Neural cell (in vitro differentiated cells): ENCODE results near the gene SPRR2E. TPM values are rescaled to one million over a fixed set of nuclear protein-coding genes. Genes with fewer than 3 reads are reported as not detected.

Experiments
- H2AFZ ChIP-seq: fragments of 200-600, 300-800 bp; sonication (generic), shearing (Covaris generic); 2 replicates; pipeline ENCODE4 v1.6.0; 2014; ENCODE audit warnings: low read depth, mild to moderate bottlenecking, antibody characterized with exemption, low read length, moderate library complexity
- H3F3A ChIP-seq: fragments of 200-600 bp; shearing (Covaris generic); 2 replicates; pipeline ENCODE4 v1.6.1; 2016; ENCODE audit warnings: mild to moderate bottlenecking, moderate library complexity, mixed read lengths, antibody characterized with exemption, low read length; ENCODE audit not compliant: insufficient read depth, poor library complexity, severe bottlenecking
- H3K27ac ChIP-seq: fragments of 200-600, 300-800 bp; sonication (generic), shearing (Covaris generic); 2 replicates; pipeline ENCODE4 v1.5.1; 2014; ENCODE audit warnings: mild to moderate bottlenecking, low read length, moderate library complexity
- H3K27me3 ChIP-seq: fragments of 300-800, 200-600 bp; sonication (generic), shearing (Covaris generic); 2 replicates; pipeline ENCODE4 v1.6.0; 2014; ENCODE audit warnings: mild to moderate bottlenecking, low read depth, low read length, moderate library complexity; ENCODE audit not compliant: insufficient read depth
- H3K36me3 ChIP-seq: fragments of 300-800, 200-600 bp; sonication (generic), shearing (Covaris generic); 2 replicates; pipeline ENCODE4 v1.5.1; 2014; ENCODE audit warnings: mild to moderate bottlenecking, antibody characterized with exemption, low read length, moderate library complexity; ENCODE audit not compliant: insufficient read depth
- H3K4me2 ChIP-seq: fragments of 300-800, 200-600 bp; sonication (generic), shearing (Covaris generic); 2 replicates; pipeline ENCODE4 v1.6.0; 2014; ENCODE audit warnings: mild to moderate bottlenecking, low read length
- H3K4me3 ChIP-seq: fragments of 300-800, 200-600 bp; sonication (generic), shearing (Covaris generic); 2 replicates; pipeline ENCODE4 v1.5.1; 2014; ENCODE audit warnings: mild to moderate bottlenecking, low read length, moderate library complexity
- H3K79me2 ChIP-seq: fragments of 200-600 bp; shearing (Covaris generic); replicated peaks from 2 replicates; pipeline ENCODE4 v1.6.0; 2014; ENCODE audit warnings: mild to moderate bottlenecking, low read length, moderate library complexity; ENCODE audit not compliant: insufficient read depth
- H3K9ac ChIP-seq: fragments of 300-800, 200-600 bp; sonication (generic), shearing (Covaris generic); 2 replicates; pipeline ENCODE4 v1.6.1; 2016; ENCODE audit warnings: mild to moderate bottlenecking, low read length, mixed read lengths
- H3K9me2 ChIP-seq: fragments of 200-600 bp; shearing (Covaris generic); 2 replicates; pipeline ENCODE4 v1.6.1; 2016; ENCODE audit warnings: mild to moderate bottlenecking, low read length, mixed read lengths; ENCODE audit not compliant: insufficient read depth
- H3K9me3 ChIP-seq: fragments of 200-600, 300-800 bp; sonication (generic), shearing (Covaris generic); 2 replicates; pipeline ENCODE4 v1.6.1; 2016; ENCODE audit warnings: mild to moderate bottlenecking, mixed run types, low read length, moderate library complexity, mixed read lengths
- H4K20me1 ChIP-seq: fragments of 200-600 bp; shearing (Covaris generic); 2 replicates; pipeline ENCODE4 v1.6.1; 2016; ENCODE audit warnings: mild to moderate bottlenecking, mixed run types; ENCODE audit not compliant: insufficient read depth
- CTCF ChIP-seq: fragments of 450-650 bp; IDR thresholded peaks from 2 replicates; pipeline ENCODE4 v1.5.1; 2014; ENCODE audit warnings: antibody characterized with exemption, mild to moderate bottlenecking, moderate library complexity; ENCODE audit not compliant: poor library complexity, severe bottlenecking
- EP300 ChIP-seq: fragments of 450-650 bp; conservative IDR thresholded peaks from 2 replicates; pipeline ENCODE4 v1.6.1; 2014; ENCODE audit warnings: antibody characterized with exemption, mild to moderate bottlenecking, moderate library complexity; ENCODE audit not compliant: poor library complexity, severe bottlenecking
- EZH2 ChIP-seq: fragments of 200-600, 300-800 bp; shearing (Covaris generic), sonication (generic); IDR thresholded peaks from 2 replicates; pipeline ENCODE4 v1.6.1; 2014; ENCODE audit warnings: antibody characterized with exemption, low read length, borderline replicate concordance, mild to moderate bottlenecking; ENCODE audit not compliant: insufficient read depth, poor library complexity, severe bottlenecking
- MXI1 ChIP-seq: fragments of 450-650 bp; conservative IDR thresholded peaks from 2 replicates; pipeline ENCODE4 v1.6.1; 2014; ENCODE audit warnings: antibody characterized with exemption, mild to moderate bottlenecking; ENCODE audit not compliant: poor library complexity, severe bottlenecking
- POLR2AphosphoS5 ChIP-seq: IDR thresholded peaks from 2 replicates; pipeline ENCODE4 v1.6.1; 2012
- RAD21 ChIP-seq: fragments of 450-650 bp; conservative IDR thresholded peaks from 2 replicates; pipeline ENCODE4 v1.6.1; 2014; ENCODE audit warnings: antibody characterized with exemption, mild to moderate bottlenecking, moderate library complexity
- REST ChIP-seq: IDR thresholded peaks from 2 replicates; pipeline ENCODE4 v1.6.1; 2012; ENCODE audit warnings: borderline replicate concordance
- SMC3 ChIP-seq: fragments of 450-650 bp; conservative IDR thresholded peaks from 2 replicates; pipeline ENCODE4 v1.6.1; 2014; ENCODE audit warnings: antibody characterized with exemption, mild to moderate bottlenecking, moderate library complexity; ENCODE audit not compliant: poor library complexity
- TAF1 ChIP-seq: IDR thresholded peaks from 2 replicates; pipeline ENCODE4 v1.6.1; 2012; ENCODE audit warnings: low read depth
- polyA plus RNA-seq: library from polyadenylated mRNA; depleted of rRNA; stranded (reverse); fragments of >200 nt; gene quantifications from 2 replicates; pipeline ENCODE4 v1.2.3, GENCODE V29; 2014

The SPRR2E gene
- polyA plus RNA-seq, 1 donor from 2014 or later, result not detected

GRCh38 chr1:153072806-153073726 lies 21.3 kb downstream of the SPRR2E start:
- TF ChIP-seq POLR2AphosphoS5 (no peak), EZH2 (no peak), MXI1 (no peak), SMC3 (no peak), REST (no peak), CTCF (no peak), RAD21 (no peak), EP300 (no peak), TAF1 (no peak)

GRCh38 chr1:153071511-153071910 lies 22.8 kb downstream of the SPRR2E start, which contains the start of gene SPRR2B:
Gene SPRR2B (minus strand): TSS chr1:153071611. CDS start chr1:153070839, 772 bp downstream.
- Histone ChIP-seq H3K9me2 (no peaks in the 10 kb centered on the region), H3K27ac (no peak within 1 kb of the TSS), H3K36me3 (no peaks in the 10 kb centered on the region), H3K9ac (no peak within 1 kb of the TSS), H3K27me3 (no peaks in the 10 kb centered on the region), H3K4me2 (no peak within 1 kb of the TSS), H3F3A (no peaks in the 10 kb centered on the region), H3K79me2 (no peaks in the 10 kb centered on the region), H3K4me3 (no peak within 1 kb of the TSS), H3K9me3 (no peaks in the 10 kb centered on the region), H4K20me1 (no peaks in the 10 kb centered on the region), H2AFZ (no peak within 1 kb of the TSS)
- TF ChIP-seq EZH2 (no peak), TAF1 (no peak), RAD21 (no peak), SMC3 (no peak), POLR2AphosphoS5 (no peak), EP300 (no peak), MXI1 (no peak), CTCF (no peak), REST (no peak)

More at GRCh38 chr1:153072806-153073726, 21.3 kb downstream of the SPRR2E start:
- no peaks in the 10 kb centered on the region for H4K20me1 ChIP-seq
- H3K9ac ChIP-seq, result no peak overlapping the region
- H3K4me2 ChIP-seq, result no peak overlapping the region
- no peaks in the 10 kb centered on the region for H3K9me2 ChIP-seq
- H2AFZ ChIP-seq, result no peak overlapping the region
- no peak overlapping the region for H3K4me3 ChIP-seq
- H3K9me3 ChIP-seq, result no peaks in the 10 kb centered on the region
- H3F3A ChIP-seq, result no peaks in the 10 kb centered on the region
- no peak overlapping the region for H3K27ac ChIP-seq
- H3K36me3 ChIP-seq, result no peaks in the 10 kb centered on the region
- no peaks in the 10 kb centered on the region for H3K79me2 ChIP-seq
- no peaks in the 10 kb centered on the region for H3K27me3 ChIP-seq
